HCT116 (cell line): ENCODE measurements around the gene ADCYAP1. TPM values are rescaled to one million over a fixed set of nuclear protein-coding genes. Genes with fewer than 3 reads are reported as not detected.

Source experiments
- ATAC-seq: fragments of 200-7000 bp; cut with Tn5 transposase; 2 replicates; pipeline ENCODE4 v1.9.1; 2020; ENCODE audit warnings: mild to moderate bottlenecking, moderate library complexity
- BruUV-seq: library from RNA; stranded (reverse); fragments of 400-500 nt; replicated peaks from 2 replicates; lab custom pipeline; 2021; lab: Mats Ljungman, UMichigan
- CTCF ChIA-PET: fragments of 300-600 bp; sonication (Branson Sonifier 250); formaldehyde crosslinking; loops from one replicate; lab custom pipeline; 2021; ENCODE audit warnings: antibody characterized with exemption; lab: Charles Lee
- POLR2A ChIA-PET: fragments of 300-600, 350-600 bp; sonication (Branson Sonifier 250); formaldehyde crosslinking; loops from one replicate; lab custom pipeline; 2021; ENCODE audit warnings: antibody characterized with exemption; lab: Charles Lee
- RAD21 ChIA-PET, 2 experiments: fragments of 300-600 bp; sonication (Branson Sonifier 250); formaldehyde crosslinking; loops; one replicate each; lab custom pipeline; 2023; ENCODE audit warnings: low total read pairs in 2 of 2; ENCODE audit not compliant: uncharacterized antibody in 2 of 2, unreplicated experiment in 2 of 2, low non-redundant PET in 1 of 2; lab: Charles Lee
- DNase-seq: peaks from one replicate; pipeline ENCODE4 v3.0.0-alpha.2; 2010; ENCODE audit warnings: low read depth, low spot score
- H2AFZ ChIP-seq: fragments of 200-600 bp; shearing (Covaris generic), sonication (generic); 2 replicates; pipeline ENCODE4 v1.6.1; 2017; ENCODE audit warnings: low read depth, mixed run types, mixed read lengths, antibody characterized with exemption, low read length; ENCODE audit not compliant: poor library complexity, severe bottlenecking
- H3K27ac ChIP-seq: 2 replicates; pipeline ENCODE4 v1.5.1; 2012; ENCODE audit warnings: low read depth, low read length
- H3K27me3 ChIP-seq: fragments of 200-600 bp; sonication (generic); 2 replicates; pipeline ENCODE4 v1.6.1; 2016; ENCODE audit warnings: mixed run types, low read length, mixed read lengths; ENCODE audit not compliant: insufficient read depth
- H3K36me3 ChIP-seq, 2 experiments: fragments of 200-500 bp in 1 of 2; fragments of 200-600 bp in 1 of 2; sonication (Bioruptor generic) in 1 of 2; sonication (generic) in 1 of 2; 2 replicates each; pipeline versions ENCODE4 v1.5.1 to v1.6.1; 2014 to 2016; ENCODE audit warnings: low read length in 2 of 2, inconsistent platforms in 1 of 2, mixed read lengths in 1 of 2, mixed run types in 1 of 2; ENCODE audit not compliant: insufficient read depth in 2 of 2, control insufficient read depth in 1 of 2
- H3K4me1 ChIP-seq, 2 experiments: fragments of 200-600 bp in 1 of 2; sonication (generic) in 1 of 2; 2 replicates each; pipeline versions ENCODE4 v1.5.1 to v1.6.1; 2012 to 2017; ENCODE audit warnings: low read length in 2 of 2, inconsistent platforms in 1 of 2, mild to moderate bottlenecking in 1 of 2, mixed read lengths in 1 of 2, mixed run types in 1 of 2, moderate library complexity in 1 of 2; ENCODE audit not compliant: insufficient read depth in 2 of 2, control insufficient read depth in 1 of 2
- H3K4me2 ChIP-seq: fragments of 200-600 bp; sonication (generic); 2 replicates; pipeline ENCODE4 v1.6.1; 2017; ENCODE audit warnings: mixed run types, low read length, mixed read lengths
- H3K4me3 ChIP-seq, 2 experiments: fragments of 200-600 bp in 1 of 2; sonication (generic) in 1 of 2; replicated peaks in 1 of 2; 2 replicates each; pipeline ENCODE4 v1.5.1; 2011 to 2016; ENCODE audit warnings: low read length in 2 of 2, control low read depth in 1 of 2, low read depth in 1 of 2, mild to moderate bottlenecking in 1 of 2, mixed read lengths in 1 of 2, mixed run types in 1 of 2
- H3K79me2 ChIP-seq: fragments of 200-600 bp; sonication (generic); 2 replicates; pipeline ENCODE4 v1.6.1; 2017; ENCODE audit warnings: mild to moderate bottlenecking, mixed run types, low read length, moderate library complexity, mixed read lengths; ENCODE audit not compliant: insufficient read depth
- H3K9ac ChIP-seq: fragments of 200-600 bp; sonication (generic); 2 replicates; pipeline ENCODE4 v1.6.1; 2016; ENCODE audit warnings: low read length, mixed read lengths
- H3K9me2 ChIP-seq: fragments of 200-600 bp; sonication (generic), shearing (Covaris generic); 2 replicates; pipeline ENCODE4 v1.6.1; 2017; ENCODE audit warnings: mixed run types, mild to moderate bottlenecking, moderate library complexity; ENCODE audit not compliant: insufficient read depth
- H3K9me3 ChIP-seq, 2 experiments: fragments of 200-500 bp in 1 of 2; fragments of 200-600 bp in 1 of 2; sonication (Bioruptor generic) in 1 of 2; sonication (generic) in 1 of 2; 2 replicates each; pipeline ENCODE4 v1.6.1; 2014 to 2017; ENCODE audit warnings: low read length in 2 of 2, mixed read lengths in 2 of 2, inconsistent platforms in 1 of 2, low read depth in 1 of 2, mild to moderate bottlenecking in 1 of 2, mixed run types in 1 of 2, moderate library complexity in 1 of 2; ENCODE audit not compliant: control insufficient read depth in 1 of 2, insufficient read depth in 1 of 2
- H4K20me1 ChIP-seq: fragments of 200-600 bp; sonication (generic), shearing (Covaris generic); 2 replicates; pipeline ENCODE4 v1.6.1; 2017; ENCODE audit warnings: mixed run types, mild to moderate bottlenecking, moderate library complexity; ENCODE audit not compliant: insufficient read depth
- CBX3 ChIP-seq: IDR thresholded peaks from 2 replicates; pipeline ENCODE4 v1.6.1; 2012; ENCODE audit warnings: low read depth
- CEBPB ChIP-seq: IDR thresholded peaks from 2 replicates; pipeline ENCODE4 v1.6.1; 2012; ENCODE audit warnings: low read depth
- EGR1 ChIP-seq: IDR thresholded peaks from 2 replicates; pipeline ENCODE4 v1.6.1; 2012; ENCODE audit warnings: low read depth
- EZH2 ChIP-seq: fragments of 200-600 bp; sonication (generic); IDR thresholded peaks from 2 replicates; pipeline ENCODE4 v1.6.1; 2017; ENCODE audit warnings: antibody characterized with exemption, mixed run types
- EZH2phosphoT487 ChIP-seq: fragments of 200-600 bp; IDR thresholded peaks from 2 replicates; pipeline ENCODE4 v1.6.1; 2018; ENCODE audit warnings: antibody characterized with exemption, borderline replicate concordance
- FOSL1 ChIP-seq: IDR thresholded peaks from 2 replicates; pipeline ENCODE4 v1.6.1; 2012; ENCODE audit warnings: low read depth
- POLR2A ChIP-seq: IDR thresholded peaks from 2 replicates; pipeline ENCODE4 v1.7.0; 2011; ENCODE audit warnings: borderline replicate concordance; ENCODE audit not compliant: insufficient read depth, insufficient read length; ENCODE audit errors: extremely low read depth
- SIN3A ChIP-seq: IDR thresholded peaks from 2 replicates; pipeline ENCODE4 v1.6.1; 2012; ENCODE audit warnings: low read depth
- SP1 ChIP-seq: IDR thresholded peaks from 2 replicates; pipeline ENCODE4 v1.6.1; 2012; ENCODE audit warnings: low read depth
- TCF7L2 ChIP-seq: IDR thresholded peaks from 2 replicates; pipeline ENCODE4 v1.7.0; 2011; ENCODE audit warnings: borderline replicate concordance, inconsistent platforms; ENCODE audit not compliant: insufficient read depth, insufficient read length; ENCODE audit errors: extremely low read depth
- ZNF274 ChIP-seq: fragments of 200-500 bp; sonication (Bioruptor generic); IDR thresholded peaks from 2 replicates; pipeline ENCODE4 v1.6.1; 2014; ENCODE audit warnings: mild to moderate bottlenecking, low read depth, low read length, inconsistent platforms
- intact Hi-C: fragments of 100-400 bp; cut with micrococcal nuclease; formaldehyde crosslinking; loops from 2 replicates; pipeline ENCODE4 v1.10.0; 2022
- total RNA-seq: library from RNA; stranded (reverse); gene quantifications from one replicate; pipeline ENCODE4 v1.2.1, GENCODE V29; 2021; ENCODE audit not compliant: unreplicated experiment
- TF ChIP-seq, protein P1 (sequence below): IDR thresholded peaks from 2 replicates; pipeline ENCODE4 v1.6.1; 2012

Gene ADCYAP1
- total RNA-seq, 1 experiment from 2014 or later: not detected

DNA sequence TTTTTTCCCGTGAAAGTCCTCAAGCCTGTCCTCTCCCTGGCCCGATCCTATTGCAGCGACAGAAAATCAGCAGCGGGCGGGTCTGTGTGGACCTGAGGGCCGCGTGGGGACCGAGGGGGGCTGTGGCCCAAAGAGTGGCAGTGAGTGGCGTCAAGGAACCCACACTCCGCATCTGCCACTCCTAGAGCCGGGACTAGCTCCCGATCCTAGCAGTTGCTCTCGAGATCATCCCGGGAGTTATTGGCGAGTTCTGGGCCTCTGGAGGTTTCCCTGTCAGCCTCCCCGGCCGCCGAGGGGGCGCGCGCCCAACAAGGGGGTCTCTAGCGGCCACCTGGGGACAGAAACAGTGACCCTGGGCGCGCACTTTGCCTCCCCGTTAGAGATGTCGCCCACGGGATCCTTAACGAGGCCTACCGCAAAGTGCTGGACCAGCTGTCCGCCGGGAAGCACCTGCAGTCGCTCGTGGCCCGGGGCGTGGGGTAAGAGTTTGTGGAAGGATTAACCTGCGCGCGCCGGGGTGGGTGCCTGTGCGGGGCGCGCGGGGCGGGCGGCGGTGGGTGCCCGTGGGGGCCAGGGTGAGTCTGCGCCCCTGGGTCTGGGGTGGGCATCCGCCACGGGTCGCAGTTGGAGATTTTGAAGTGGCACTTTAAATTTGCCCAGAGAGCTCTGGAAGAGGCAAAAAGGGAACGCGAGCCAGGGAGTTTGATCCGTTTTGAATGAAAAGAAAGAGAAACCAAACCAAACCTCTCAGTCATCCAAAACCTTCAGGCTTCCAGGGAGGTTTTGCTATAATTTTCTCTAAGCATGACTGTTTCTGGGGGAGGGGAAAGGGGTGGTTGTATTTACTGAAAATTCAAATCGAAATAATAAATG, 3.5 kb downstream of the ADCYAP1 start:
- Histone ChIP-seq H3K27me3 (peaks cover 24% of the 10 kb centered on the region), H3K36me3 (no peaks in the 10 kb centered on the region), H3K27ac (no peak overlapping the region), H2AFZ (no peak overlapping the region), H3K4me2 (no peak overlapping the region), H4K20me1 (no peaks in the 10 kb centered on the region), H3K4me3 (no peak overlapping the region), H3K9me2 (no peaks in the 10 kb centered on the region), H3K9ac (no peak overlapping the region), H3K4me1 (no peaks in the 10 kb centered on the region), H3K9me3 (no peaks in the 10 kb centered on the region), H3K79me2 (no peaks in the 10 kb centered on the region)
- intact Hi-C loops: no loop called here
- DNase-seq (no peak), ATAC-seq (no peak)
- RAD21 ChIA-PET: no interaction called here
- TF ChIP-seq EZH2: no peak
- no peak for TF ChIP-seq SIN3A
- TF ChIP-seq ZNF274: no peak
- TF ChIP-seq CBX3: no peak
- no peak for TF ChIP-seq TCF7L2
- TF ChIP-seq CEBPB: no peak
- TF ChIP-seq FOSL1: no peak
- TF ChIP-seq EZH2phosphoT487: no peak
- TF ChIP-seq, protein P1, sequence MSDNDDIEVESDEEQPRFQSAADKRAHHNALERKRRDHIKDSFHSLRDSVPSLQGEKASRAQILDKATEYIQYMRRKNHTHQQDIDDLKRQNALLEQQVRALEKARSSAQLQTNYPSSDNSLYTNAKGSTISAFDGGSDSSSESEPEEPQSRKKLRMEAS: no peak
- TF ChIP-seq SP1: no peak
- no peak for TF ChIP-seq POLR2A
- no peak for TF ChIP-seq EGR1
- CTCF ChIA-PET: no interaction called here
- no TSS peak for BruUV-seq
- POLR2A ChIA-PET: no interaction called here
